A549 (cell line): ENCODE results near the gene PARD6G.

Experiments used
- BHLHE40 ChIP-seq: IDR thresholded peaks from 2 replicates; pipeline ENCODE4 v1.6.1; 2012; ENCODE audit warnings: low read depth, low read length, inconsistent platforms
- EHMT2 ChIP-seq: fragments of 200-600 bp; sonication (generic); IDR thresholded peaks from 2 replicates; pipeline ENCODE4 v1.6.1; 2016; ENCODE audit warnings: antibody characterized with exemption, low read depth, mild to moderate bottlenecking, moderate library complexity
- KDM5A ChIP-seq: fragments of 200-600 bp; sonication (generic); IDR thresholded peaks from 2 replicates; pipeline ENCODE4 v1.6.1; 2016; ENCODE audit warnings: antibody characterized with exemption, mild to moderate bottlenecking
- POLR2A ChIP-seq: IDR thresholded peaks from 2 replicates; pipeline ENCODE4 v1.6.1; 2012; ENCODE audit warnings: mild to moderate bottlenecking, low read length
- USF2 ChIP-seq: fragments of 450-650 bp; IDR thresholded peaks from 2 replicates; pipeline ENCODE4 v1.6.1; 2014; ENCODE audit warnings: antibody characterized with exemption
- TF ChIP-seq, protein P1 (sequence below): IDR thresholded peaks from 2 replicates; pipeline ENCODE4 v1.6.1; 2012
- TF ChIP-seq, protein P2 (sequence below): fragments of >200 bp; sonication (Bioruptor Twin); formaldehyde crosslinking; IDR thresholded peaks from 3 replicates; pipeline ENCODE4 v1.5.1; 2016

GRCh38 chr18:80241919-80242777, 5.2 kb downstream of the PARD6G start:
- TF ChIP-seq, protein P1, sequence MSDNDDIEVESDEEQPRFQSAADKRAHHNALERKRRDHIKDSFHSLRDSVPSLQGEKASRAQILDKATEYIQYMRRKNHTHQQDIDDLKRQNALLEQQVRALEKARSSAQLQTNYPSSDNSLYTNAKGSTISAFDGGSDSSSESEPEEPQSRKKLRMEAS: no peak
- TF ChIP-seq, protein P2, sequence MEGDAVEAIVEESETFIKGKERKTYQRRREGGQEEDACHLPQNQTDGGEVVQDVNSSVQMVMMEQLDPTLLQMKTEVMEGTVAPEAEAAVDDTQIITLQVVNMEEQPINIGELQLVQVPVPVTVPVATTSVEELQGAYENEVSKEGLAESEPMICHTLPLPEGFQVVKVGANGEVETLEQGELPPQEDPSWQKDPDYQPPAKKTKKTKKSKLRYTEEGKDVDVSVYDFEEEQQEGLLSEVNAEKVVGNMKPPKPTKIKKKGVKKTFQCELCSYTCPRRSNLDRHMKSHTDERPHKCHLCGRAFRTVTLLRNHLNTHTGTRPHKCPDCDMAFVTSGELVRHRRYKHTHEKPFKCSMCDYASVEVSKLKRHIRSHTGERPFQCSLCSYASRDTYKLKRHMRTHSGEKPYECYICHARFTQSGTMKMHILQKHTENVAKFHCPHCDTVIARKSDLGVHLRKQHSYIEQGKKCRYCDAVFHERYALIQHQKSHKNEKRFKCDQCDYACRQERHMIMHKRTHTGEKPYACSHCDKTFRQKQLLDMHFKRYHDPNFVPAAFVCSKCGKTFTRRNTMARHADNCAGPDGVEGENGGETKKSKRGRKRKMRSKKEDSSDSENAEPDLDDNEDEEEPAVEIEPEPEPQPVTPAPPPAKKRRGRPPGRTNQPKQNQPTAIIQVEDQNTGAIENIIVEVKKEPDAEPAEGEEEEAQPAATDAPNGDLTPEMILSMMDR: no peak
- TF ChIP-seq BHLHE40 (no peak), POLR2A (no peak), USF2 (no peak), KDM5A (no peak), EHMT2 (no peak)
